IPS-15b (cell line): ENCODE data around the gene VTN.

Source experiments
- H3K27me3 ChIP-seq: one replicate; pipeline ENCODE4 v1.6.1; 2013; ENCODE audit warnings: low read length; ENCODE audit not compliant: control insufficient read depth, insufficient read depth
- H3K36me3 ChIP-seq: one replicate; pipeline ENCODE4 v1.6.1; 2013; ENCODE audit warnings: low read length; ENCODE audit not compliant: control insufficient read depth, insufficient read depth
- H3K4me1 ChIP-seq: one replicate; pipeline ENCODE4 v1.6.1; 2013; ENCODE audit warnings: mild to moderate bottlenecking, low read length; ENCODE audit not compliant: control insufficient read depth, insufficient read depth
- H3K4me3 ChIP-seq: one replicate; pipeline ENCODE4 v1.5.1; 2013; ENCODE audit warnings: low read depth, low read length
- H3K9ac ChIP-seq: one replicate; pipeline ENCODE4 v1.6.1; 2013; ENCODE audit warnings: low read depth, mild to moderate bottlenecking, low read length
- H3K9me3 ChIP-seq: one replicate; pipeline ENCODE4 v1.6.1; 2013; ENCODE audit warnings: mild to moderate bottlenecking, low read length; ENCODE audit not compliant: control insufficient read depth, insufficient read depth

VTN gene, protein sequence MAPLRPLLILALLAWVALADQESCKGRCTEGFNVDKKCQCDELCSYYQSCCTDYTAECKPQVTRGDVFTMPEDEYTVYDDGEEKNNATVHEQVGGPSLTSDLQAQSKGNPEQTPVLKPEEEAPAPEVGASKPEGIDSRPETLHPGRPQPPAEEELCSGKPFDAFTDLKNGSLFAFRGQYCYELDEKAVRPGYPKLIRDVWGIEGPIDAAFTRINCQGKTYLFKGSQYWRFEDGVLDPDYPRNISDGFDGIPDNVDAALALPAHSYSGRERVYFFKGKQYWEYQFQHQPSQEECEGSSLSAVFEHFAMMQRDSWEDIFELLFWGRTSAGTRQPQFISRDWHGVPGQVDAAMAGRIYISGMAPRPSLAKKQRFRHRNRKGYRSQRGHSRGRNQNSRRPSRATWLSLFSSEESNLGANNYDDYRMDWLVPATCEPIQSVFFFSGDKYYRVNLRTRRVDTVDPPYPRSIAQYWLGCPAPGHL

DNA sequence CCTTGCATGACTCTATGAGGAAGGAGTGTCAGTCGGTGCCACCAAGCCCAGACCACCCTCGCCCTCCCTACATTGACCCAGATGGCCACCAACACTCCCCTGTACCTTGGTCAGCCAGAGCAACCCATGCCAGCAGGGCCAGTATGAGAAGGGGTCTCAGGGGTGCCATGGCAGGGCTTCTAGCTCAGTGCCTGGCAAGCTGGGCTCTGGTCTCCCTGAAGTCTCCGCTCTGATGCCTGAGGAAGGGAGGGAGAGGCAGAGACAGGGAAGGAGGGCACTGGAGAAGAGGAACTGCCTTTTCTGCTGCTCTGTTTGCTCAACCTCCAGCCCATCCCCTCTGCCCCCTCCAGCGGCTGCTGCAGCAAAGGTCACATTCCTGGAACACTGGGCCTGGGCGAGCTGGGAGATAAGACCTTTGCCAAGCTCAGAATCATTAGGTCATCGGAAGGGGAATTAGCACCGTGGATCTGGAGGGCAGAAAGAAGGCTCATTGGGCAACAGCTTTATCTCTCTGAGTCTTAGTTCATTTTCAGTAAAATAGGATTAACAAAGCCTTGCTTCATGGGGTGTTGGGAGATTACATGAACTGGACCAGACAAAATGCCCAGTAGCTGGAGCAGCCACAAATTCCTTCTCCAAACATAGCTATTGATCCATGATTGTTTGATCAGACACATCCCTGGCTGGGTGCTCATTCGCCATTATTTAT, at the start of gene VTN:
Gene VTN (minus strand): TSS at position 273 of the 709 bp plus-strand sequence. CDS start 104 bp downstream, at position 169.
- Histone ChIP-seq H3K36me3 (no peaks in the 10 kb centered on the region), H3K4me3 (peak within 1 kb of the TSS; percentile 39), H3K27me3 (peaks cover 30% of the 10 kb centered on the region), H3K9me3 (no peaks in the 10 kb centered on the region), H3K4me1 (peaks cover 10% of the 10 kb centered on the region), H3K9ac (no peak within 1 kb of the TSS)

GRCh38 chr17:28416703-28417311, 46.7 kb upstream of the VTN start:
- Histone ChIP-seq H3K27me3 (peaks cover 40% of the 10 kb centered on the region), H3K4me1 (peaks cover 6% of the 10 kb centered on the region), H3K36me3 (no peaks in the 10 kb centered on the region), H3K4me3 (no peak overlapping the region), H3K9me3 (no peaks in the 10 kb centered on the region), H3K9ac (no peak overlapping the region)

GRCh38 chr17:28415886-28416285, 45.8 kb upstream of the VTN start:
- Histone ChIP-seq H3K9me3 (no peaks in the 10 kb centered on the region), H3K9ac (no peak overlapping the region), H3K4me3 (no peak overlapping the region), H3K36me3 (no peaks in the 10 kb centered on the region), H3K27me3 (peaks cover 45% of the 10 kb centered on the region), H3K4me1 (peaks cover 10% of the 10 kb centered on the region)

GRCh38 chr17:28413804-28414203, 43.7 kb upstream of the VTN start:
- Histone ChIP-seq H3K9me3 (no peaks in the 10 kb centered on the region), H3K4me1 (peaks cover 11% of the 10 kb centered on the region), H3K4me3 (no peak overlapping the region), H3K9ac (no peak overlapping the region), H3K27me3 (peaks cover 47% of the 10 kb centered on the region), H3K36me3 (no peaks in the 10 kb centered on the region)

DNA sequence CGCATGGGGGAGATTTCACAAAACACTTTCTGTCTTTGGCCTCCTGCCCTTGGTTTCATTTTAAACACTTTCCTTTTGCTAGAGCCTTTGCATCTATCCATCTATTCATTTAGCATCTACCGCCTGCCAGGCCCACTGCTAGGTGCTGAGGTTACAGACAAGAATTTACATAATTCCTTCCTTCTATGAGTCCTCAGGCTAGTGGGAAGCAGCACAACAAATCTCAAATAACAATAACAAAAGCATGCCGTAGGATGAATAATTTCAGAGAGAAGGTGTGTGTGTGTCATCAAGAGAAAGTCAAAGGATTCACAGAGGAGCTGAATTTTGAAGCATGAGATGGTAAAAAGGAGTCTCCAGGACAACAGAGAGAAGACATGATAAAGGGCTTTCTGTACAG, 42.0 kb upstream of the VTN start:
- Histone ChIP-seq H3K9me3 (no peaks in the 10 kb centered on the region), H3K9ac (no peak overlapping the region), H3K36me3 (no peaks in the 10 kb centered on the region), H3K27me3 (peaks cover 40% of the 10 kb centered on the region), H3K4me3 (no peak overlapping the region), H3K4me1 (peaks cover 28% of the 10 kb centered on the region)

DNA sequence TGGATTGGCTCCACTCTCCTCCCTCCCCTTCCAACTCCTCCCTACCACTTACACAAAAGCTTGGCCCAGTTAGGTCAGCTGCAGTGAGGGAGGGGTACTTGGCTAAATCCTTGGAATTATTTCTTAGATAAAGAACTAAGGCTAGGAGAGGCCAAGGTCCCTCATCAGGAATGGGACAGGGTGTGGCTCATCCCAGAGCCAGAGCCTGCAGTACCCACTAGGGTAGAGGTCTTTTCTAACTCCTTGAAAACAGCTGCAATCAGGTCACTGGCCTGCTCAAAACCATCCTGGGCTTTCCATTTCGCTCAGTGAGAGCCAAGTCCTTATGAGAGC, 37.8 kb upstream of the VTN start:
- Histone ChIP-seq H3K36me3 (no peaks in the 10 kb centered on the region), H3K9ac (no peak overlapping the region), H3K4me3 (peak overlapping the region; percentile 19), H3K9me3 (no peaks in the 10 kb centered on the region), H3K4me1 (peaks cover 47% of the 10 kb centered on the region), H3K27me3 (peaks cover 40% of the 10 kb centered on the region)

- no peaks in the 10 kb centered on the region for H3K9me3 ChIP-seq
- peak overlapping the region; percentile 13 for H3K4me3 ChIP-seq
- peaks cover 42% of the 10 kb centered on the region for H3K27me3 ChIP-seq
- no peak overlapping the region for H3K9ac ChIP-seq
- no peaks in the 10 kb centered on the region for H3K36me3 ChIP-seq
- H3K4me1 ChIP-seq: peaks cover 52% of the 10 kb centered on the region
Observed at GRCh38 chr17:28407130-28407973, 37.2 kb upstream of the VTN start.

DNA sequence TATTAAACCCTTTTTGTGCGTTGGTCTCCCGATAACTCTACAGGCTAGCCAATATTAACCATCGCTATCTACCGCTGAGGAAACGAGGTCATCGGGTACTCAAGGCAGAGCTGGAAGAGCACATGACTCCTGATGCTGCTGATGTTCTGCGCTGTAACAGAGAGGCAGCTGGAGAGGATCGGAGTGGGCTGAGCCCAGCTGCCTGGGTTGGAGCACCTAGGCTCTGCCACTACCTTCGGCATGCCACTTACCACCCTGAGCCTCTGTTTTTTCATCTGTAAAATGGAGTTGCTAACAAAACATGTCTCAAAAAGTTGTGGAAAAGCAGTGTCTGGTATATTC, 36.3 kb upstream of the VTN start:
- H3K36me3 ChIP-seq: no peaks in the 10 kb centered on the region
- H3K9me3 ChIP-seq: no peaks in the 10 kb centered on the region
- H3K4me1 ChIP-seq: peaks cover 51% of the 10 kb centered on the region
- no peak overlapping the region for H3K9ac ChIP-seq
- H3K4me3 ChIP-seq: peak overlapping the region; percentile 65
- peaks cover 50% of the 10 kb centered on the region for H3K27me3 ChIP-seq

- Histone ChIP-seq H3K9me3 (no peaks in the 10 kb centered on the region), H3K4me1 (peaks cover 51% of the 10 kb centered on the region), H3K36me3 (no peaks in the 10 kb centered on the region), H3K27me3 (peaks cover 50% of the 10 kb centered on the region), H3K9ac (peak within 1 kb of the TSS; percentile 49), H3K4me3 (peak within 1 kb of the TSS; percentile 65)
Observed at GRCh38 chr17:28405632-28406472, 35.7 kb upstream of the VTN start, which contains the start of gene SLC46A1. TSS of gene SLC46A1 (minus strand) at chr17:28406212. CDS start at chr17:28406114, 98 bp downstream.

DNA sequence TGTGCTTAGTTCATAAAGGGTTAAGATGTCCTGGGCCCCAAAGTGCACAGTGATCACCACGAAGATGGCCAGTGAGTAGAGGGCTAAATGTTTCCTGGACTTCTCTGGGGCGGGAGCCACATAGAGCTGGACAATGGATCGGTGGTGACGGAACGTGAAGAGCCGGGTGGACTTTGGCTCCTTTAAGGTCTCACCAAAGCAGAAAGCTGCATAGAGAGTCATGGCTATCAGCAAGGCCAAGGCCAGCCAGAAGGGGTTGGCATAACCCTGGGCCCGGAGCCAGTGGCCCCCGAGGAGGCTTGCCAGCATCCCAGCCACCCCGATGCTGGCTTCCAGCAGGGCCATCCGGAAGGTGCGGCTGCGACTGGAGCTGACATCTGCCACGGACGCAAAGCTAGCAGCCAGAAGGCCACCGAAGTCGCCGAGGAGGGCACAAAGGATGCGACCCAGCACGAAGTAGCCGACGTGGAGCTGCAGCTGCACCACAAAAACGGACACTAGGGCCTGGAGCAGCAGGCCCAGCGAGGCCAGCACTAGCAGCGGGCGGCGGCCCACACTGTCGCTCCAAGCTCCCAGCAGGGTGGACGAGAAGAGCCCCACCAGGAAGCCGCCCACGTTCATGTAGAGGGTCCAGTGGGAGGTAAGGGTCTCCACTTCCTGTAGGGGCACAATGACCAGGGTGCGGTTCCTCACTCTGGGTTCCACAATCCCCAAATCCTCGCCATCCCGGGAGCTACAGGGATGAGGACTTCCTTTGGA, 34.9 kb upstream of the VTN start:
- peak overlapping the region; percentile 49 for H3K9ac ChIP-seq
- H3K4me3 ChIP-seq: peak overlapping the region; percentile 65

More for the DNA sequence above, 34.9 kb upstream of the VTN start:
- no peaks in the 10 kb centered on the region for H3K36me3 ChIP-seq
- peaks cover 51% of the 10 kb centered on the region for H3K4me1 ChIP-seq
- peaks cover 55% of the 10 kb centered on the region for H3K27me3 ChIP-seq
- H3K9me3 ChIP-seq: no peaks in the 10 kb centered on the region
